HG03439 (cell line): ENCODE data around the gene CCNB2.

Experiments used
- ATAC-seq: cut with Tn5 transposase; IDR thresholded peaks from one replicate; pipeline ENCODE4 v1.9.1; 2021; ENCODE audit warnings: mild to moderate bottlenecking, moderate library complexity; ENCODE audit not compliant: unreplicated experiment

Gene CCNB2

DNA sequence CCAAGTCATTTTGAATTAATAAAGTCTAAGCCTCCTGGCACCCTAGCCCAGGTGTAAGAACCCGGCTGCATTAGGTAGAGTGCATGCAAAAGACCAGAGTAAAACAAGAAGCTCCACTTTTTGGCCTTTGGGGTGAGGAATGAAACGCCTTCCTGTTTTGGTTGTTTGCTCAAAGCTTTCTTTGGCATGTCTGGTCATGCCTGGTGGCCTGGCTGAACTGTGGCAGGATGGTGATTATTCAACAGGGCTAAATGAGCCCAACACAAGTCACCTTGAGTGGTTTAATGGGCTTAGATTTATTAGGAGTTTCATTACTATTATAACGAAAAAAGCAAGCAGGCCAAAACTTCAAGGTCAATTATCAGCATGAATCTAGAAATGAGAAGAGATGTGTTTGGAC lies 60.8 kb downstream of the CCNB2 start:
- no peak for ATAC-seq

DNA sequence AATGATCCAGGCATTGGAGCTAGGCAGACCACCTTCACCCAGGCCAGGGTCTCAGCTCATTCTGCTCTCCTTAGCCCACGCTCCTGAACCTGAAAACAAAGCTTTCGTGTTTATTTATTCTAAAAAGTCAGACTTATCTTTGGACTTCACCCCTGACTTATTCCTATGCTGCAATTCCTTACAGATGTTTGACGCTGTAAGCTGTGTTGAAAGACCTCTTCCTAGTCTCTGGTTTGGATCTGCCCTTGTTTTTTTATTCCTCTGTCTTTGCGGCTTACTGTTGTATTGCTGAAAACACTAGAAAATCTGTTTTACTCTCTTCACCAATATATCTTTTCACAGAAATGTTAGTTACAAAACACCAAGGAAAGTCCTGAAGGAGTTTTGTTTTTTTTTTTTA lies 61.2 kb downstream of the CCNB2 start:
- no peak for ATAC-seq

GRCh38 chr15:59166601-59167265 lies 61.8 kb downstream of the CCNB2 start:
- ATAC-seq: no peak

DNA sequence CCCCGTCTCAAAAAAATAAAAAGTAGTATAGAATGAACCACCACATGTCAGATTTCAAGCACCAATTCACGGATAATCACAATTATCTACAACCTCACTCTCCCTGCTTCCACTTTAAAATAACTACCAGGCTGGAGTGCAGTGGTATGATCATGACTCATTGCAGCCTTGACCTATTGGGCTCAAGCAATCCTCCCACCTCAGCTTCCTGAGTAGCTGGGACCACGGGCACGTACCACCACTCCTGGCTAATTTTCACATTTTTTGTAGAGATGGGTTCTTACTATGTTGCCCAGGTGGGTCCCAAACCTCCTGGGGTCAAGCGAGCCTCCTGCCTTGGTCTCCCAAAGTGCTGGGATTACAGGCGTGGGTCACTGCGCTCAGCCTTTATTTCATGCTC lies 63.6 kb downstream of the CCNB2 start:
- no peak for ATAC-seq

DNA sequence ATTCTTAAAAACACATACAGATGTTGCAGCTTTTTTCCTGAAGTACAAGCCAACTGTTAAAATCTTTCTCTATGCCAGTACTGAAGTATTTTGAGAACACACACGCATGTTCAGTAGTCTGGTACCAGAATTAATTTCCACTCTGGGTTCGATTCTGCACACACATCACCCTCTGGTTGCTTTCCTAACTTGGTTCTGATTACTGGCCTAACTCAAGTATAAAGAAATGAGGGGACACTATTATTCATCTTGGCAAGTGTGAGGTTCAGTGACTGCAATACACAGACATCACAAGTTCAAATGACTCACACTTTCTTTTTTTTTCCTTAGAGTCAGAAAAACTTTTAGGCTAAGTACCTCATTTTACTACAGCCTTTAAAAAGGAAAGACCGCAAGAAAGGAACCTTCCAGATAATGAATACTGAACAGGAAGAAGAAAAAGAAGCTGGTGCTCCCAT lies 64.3 kb downstream of the CCNB2 start:
- ATAC-seq: no peak

DNA sequence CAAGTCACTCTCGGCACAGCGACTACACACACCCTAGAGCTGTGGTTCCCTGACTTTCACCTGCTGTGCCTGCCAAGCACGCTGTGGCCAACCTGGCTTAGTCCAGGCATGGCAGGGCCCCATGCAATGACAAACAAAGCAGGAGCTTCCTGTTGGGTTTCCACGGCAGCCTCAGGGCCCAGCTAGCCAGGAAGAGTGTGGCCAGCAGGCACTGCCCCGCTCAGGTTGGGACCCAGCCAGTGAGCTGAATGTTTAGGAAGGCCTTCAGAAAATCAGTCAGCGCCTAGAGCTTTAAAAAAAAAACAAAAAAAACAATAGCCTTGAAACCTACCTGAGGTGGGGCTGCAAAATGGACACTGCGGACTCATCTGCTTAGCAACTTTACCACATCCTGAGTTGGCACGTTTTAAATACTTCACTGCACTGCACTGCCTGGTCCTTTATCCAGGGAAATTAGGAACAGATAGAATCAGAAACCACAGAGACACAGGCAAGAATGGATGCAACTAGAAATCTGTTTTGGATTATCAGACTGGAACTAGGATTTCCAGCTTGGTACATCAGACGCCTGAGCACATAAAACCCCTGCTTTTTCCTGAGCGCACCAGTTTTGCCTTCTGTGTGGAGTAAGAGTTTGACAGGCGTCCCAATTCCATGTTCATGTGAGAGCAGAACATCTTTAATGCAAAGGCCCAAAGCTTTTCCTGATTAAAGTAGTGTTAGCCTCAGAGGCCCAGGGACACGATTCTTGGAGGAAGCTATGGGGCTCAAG lies 65.5 kb downstream of the CCNB2 start:
- ATAC-seq: no peak

- ATAC-seq: no peak
Measured at GRCh38 chr15:59171067-59171397, 66.1 kb downstream of the CCNB2 start.

- no peak for ATAC-seq
Measured at GRCh38 chr15:59172289-59172901, 67.4 kb downstream of the CCNB2 start.

- ATAC-seq: no peak
Measured at GRCh38 chr15:59173194-59173593, 68.2 kb downstream of the CCNB2 start.

DNA sequence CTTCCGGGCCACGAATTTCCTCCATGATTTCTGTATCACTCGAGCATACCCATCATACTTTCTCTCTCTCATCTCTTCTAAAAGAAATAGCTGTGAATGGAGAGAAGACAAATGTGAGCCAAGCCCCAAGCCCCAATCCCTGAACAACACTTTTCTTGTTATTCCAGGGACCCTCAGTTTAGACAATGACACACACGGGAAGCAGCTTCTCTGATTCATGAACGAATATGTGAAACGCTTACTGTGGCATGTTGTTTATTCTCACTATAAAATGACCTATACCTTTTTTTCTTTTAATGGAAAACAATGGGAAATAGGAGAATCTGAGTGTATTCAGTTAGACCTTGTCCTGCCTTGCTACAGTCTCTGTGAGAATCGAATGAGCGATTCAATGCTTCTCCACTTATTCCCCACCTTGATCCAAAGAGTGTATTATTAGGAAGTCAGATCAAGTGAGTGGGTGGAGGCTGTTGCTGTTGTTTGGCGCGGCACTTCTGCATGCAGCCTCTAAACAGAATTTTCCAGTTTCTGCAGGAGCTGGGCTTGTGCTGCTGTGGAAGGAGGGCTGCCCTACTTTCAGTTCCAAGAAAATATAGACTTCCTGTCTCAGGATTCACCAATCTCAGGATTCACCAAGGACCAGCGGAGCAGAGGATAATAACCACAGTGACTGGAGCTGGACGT lies 69.3 kb downstream of the CCNB2 start:
- ATAC-seq: no peak
